GM13977 (cell line): ENCODE results near the gene CD226.

ENCODE experiments used
- DNase-seq: peaks from one replicate; pipeline ENCODE4 v3.0.0; 2012; ENCODE audit warnings: low spot score
- in situ Hi-C: fragments of 300-500 bp; cut with MboI; formaldehyde crosslinking; loops from one replicate; pipeline ENCODE4 v1.12.0; 2022; ENCODE audit warnings: low sequenced_read_pairs, low pct_unique_long_range_greater_than_20kb, mixed read lengths, inconsistent platforms; ENCODE audit not compliant: unreplicated experiment
- TF ChIP-seq, protein P1 (sequence below): IDR thresholded peaks from 2 replicates; pipeline ENCODE4 v1.5.1; 2012; ENCODE audit warnings: mild to moderate bottlenecking, control low read depth; ENCODE audit not compliant: insufficient read depth; ENCODE audit errors: extremely low read depth, missing control alignments

CD226 gene

DNA sequence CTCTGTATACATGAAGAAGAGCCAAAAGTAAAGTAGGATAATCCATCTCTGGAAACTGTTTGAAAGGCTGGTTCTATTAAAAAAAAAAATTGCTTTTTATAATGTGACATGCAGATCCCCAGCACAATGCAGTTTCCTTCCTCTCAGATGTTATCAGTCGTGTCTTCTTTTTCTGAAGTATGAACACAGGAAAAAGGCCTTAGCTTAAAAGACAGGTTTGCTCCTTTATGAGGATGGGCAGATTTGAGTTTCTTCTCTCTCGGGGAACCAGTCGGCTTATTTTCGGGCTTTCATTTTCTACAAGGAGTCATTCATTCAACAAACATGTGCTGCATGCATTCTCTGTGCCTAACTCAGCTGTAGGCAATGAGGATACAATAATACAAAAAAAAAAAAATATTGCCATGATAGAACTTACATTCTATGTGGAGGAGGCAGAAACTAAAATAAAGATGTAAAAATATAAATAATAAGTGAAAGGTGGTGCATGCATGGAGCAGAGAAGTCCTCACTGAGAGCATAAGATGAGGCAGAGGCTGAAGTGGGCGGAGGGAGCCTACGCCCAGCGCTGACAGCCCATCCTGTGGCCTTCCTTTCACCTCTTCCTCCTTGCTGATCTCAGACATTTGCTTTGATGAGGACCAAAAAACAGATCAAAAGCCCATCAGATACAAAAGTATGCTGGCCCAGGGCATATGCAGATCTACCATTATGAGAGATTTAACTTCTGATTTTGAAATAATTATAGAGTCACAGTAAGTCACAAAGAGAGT, at the start of gene CD226:
Gene CD226 (minus strand): TSS at position 513 of the 773 bp plus-strand sequence. CDS start 467 bp downstream, at position 46.
- in situ Hi-C loops, result no loop called here
- TF ChIP-seq, protein P1, sequence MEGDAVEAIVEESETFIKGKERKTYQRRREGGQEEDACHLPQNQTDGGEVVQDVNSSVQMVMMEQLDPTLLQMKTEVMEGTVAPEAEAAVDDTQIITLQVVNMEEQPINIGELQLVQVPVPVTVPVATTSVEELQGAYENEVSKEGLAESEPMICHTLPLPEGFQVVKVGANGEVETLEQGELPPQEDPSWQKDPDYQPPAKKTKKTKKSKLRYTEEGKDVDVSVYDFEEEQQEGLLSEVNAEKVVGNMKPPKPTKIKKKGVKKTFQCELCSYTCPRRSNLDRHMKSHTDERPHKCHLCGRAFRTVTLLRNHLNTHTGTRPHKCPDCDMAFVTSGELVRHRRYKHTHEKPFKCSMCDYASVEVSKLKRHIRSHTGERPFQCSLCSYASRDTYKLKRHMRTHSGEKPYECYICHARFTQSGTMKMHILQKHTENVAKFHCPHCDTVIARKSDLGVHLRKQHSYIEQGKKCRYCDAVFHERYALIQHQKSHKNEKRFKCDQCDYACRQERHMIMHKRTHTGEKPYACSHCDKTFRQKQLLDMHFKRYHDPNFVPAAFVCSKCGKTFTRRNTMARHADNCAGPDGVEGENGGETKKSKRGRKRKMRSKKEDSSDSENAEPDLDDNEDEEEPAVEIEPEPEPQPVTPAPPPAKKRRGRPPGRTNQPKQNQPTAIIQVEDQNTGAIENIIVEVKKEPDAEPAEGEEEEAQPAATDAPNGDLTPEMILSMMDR, result no peak
- no peak for DNase-seq

DNA sequence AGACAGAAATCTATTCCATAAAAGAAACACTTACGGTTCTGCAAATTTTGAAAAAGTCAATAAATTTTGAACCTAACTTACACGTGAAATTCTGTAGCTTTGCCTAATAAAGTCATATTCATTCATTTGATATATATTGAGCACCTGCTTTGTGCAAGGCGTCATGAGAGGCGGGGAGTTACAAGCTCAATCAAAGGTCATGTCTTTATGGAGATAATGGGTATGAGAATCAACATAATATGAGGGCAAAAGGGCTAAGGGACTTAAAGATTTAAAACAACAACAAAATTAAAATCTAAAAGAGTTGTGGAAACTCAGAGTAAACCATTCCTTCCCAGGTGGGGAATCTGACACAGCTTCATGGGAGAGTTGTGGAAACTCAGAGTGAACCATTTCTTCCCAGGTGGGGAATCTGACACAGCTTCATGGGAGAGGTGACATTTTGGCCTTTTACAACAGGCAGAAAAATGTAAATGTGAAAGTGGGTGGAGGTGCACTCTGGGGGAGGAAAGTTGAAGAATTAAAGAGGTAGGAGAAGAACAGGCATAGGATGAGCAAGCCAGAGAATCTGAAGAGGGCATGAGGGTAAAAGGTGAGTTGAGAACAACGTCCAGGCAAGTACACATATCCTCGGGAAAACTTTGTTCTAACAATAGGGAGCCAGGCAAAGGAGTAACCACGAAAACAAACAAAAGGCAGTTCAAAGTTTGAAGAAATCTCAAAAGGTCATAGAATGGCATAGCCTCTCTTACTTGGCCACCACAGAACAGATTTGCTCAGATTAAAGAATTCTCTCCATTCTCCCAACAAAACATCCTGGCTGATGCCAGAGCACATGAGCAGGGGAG, 49.5 kb upstream of the CD226 start:
- in situ Hi-C loops, result no loop called here
- TF ChIP-seq, protein P1, result no peak
- no peak for DNase-seq

DNA sequence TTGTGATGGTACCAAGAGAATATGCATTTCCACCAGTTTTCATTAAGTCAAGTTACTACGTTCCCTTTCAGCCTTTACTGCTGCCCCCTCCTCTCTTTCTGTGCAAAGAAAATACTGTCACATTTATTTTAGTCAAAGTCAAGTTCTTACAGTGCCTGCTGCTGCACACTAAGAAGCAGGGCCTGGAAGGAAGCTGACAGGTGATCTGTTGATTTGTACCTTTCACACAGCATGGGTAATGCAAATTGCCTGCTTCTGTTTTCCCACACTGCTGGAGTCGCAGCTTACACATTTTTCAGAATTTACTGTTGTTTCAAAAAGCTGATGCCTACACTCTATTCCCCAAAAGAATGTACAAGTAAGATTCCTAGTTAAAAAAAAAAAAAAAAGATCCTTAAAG, 48.7 kb upstream of the CD226 start:
- no peak for DNase-seq
- in situ Hi-C loops, result no loop called here
- TF ChIP-seq, protein P1, result no peak

DNA sequence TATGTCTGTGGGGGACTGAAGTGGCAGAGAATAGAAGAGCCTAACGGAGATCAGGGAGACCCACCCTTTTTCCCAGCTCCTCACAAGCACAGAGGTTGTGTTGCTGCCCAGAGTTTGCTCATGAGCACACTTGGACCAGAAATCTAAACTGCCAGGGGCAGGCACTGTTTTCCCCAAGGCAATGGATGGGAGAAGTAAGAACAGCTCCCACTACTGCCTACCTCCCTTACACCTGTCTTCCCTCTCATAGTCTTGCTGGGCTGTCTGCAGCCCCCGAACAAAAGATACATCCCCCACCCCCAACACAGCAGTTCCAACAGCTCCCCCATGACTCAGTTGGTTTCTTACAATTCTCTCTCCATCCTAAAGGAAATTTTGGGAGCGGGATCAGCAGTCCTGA, 48.1 kb upstream of the CD226 start:
- in situ Hi-C loops, result no loop called here
- TF ChIP-seq, protein P1, result no peak
- DNase-seq, result no peak

DNA sequence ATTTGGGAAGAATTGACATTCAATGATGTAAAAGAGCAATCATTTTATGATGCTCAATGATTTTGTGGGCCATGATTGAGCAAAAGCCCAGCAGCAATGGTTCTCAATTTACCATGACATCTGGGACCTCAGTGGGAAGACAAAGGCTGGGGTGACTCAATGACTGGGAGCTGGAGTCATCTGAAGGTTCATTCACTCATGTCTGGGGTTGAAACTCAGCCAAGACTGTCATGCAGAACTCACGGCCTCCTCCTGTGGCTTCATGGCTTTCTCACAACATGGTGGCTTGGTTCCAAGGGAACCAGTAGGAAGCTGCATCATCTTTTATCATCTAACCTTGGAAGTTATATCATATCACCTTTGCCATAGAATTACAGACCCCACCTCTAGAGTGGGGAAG, 45.1 kb upstream of the CD226 start:
- in situ Hi-C loops, result no loop called here
- TF ChIP-seq, protein P1, result no peak
- no peak for DNase-seq

DNA sequence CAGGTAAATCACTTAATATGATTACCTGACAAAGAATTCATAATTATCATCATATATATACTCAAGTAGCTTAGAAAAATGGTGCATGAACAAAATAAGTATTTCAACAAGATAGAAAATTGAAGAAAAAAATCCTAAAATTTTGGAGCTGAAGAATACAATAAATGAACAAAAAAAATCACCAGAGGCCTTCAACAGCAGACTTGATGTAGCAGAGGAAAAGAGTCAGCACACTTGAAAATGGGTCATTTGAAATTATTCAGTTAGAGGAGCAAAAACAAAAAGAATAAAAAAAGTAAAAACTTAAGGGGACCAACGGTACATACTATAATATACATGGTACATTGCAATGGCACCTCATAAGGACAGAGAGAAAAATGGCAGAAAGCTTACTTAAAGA, 40.2 kb upstream of the CD226 start:
- in situ Hi-C loops, result no loop called here
- DNase-seq, result no peak
- TF ChIP-seq, protein P1, result no peak
